GM12878 (cell line): ENCODE results near the gene SNAP29. TPM values are rescaled to one million over a fixed set of nuclear protein-coding genes. Genes with fewer than 3 reads are reported as not detected.

Source experiments
- ATAC-seq: fragments of 200-7000 bp; cut with Tn5 transposase; 3 replicates; pipeline ENCODE4 v1.9.1; 2020; ENCODE audit warnings: mild to moderate bottlenecking, moderate library complexity
- BruUV-seq: library from RNA; stranded (reverse); fragments of 400-500 nt; replicated peaks from 2 replicates; lab custom pipeline; 2021; lab: Mats Ljungman, UMichigan
- CTCF ChIA-PET: fragments of 300-600 bp; sonication (Branson Sonifier 250); formaldehyde crosslinking; extraction: SDS; loops from one replicate; lab custom pipeline; 2021; ENCODE audit warnings: inconsistent platforms; lab: Yijun Ruan, JAX
- POLR2A ChIA-PET: fragments of 350-600 bp; formaldehyde crosslinking; extraction: SDS; loops from one replicate; lab custom pipeline; 2021; ENCODE audit warnings: inconsistent platforms; lab: Charles Lee
- RAD21 ChIA-PET: fragments of 300-600 bp; sonication (Branson Sonifier 250); formaldehyde crosslinking; loops from one replicate; lab custom pipeline; 2023; ENCODE audit warnings: antibody characterized with exemption; ENCODE audit not compliant: unreplicated experiment; lab: Charles Lee
- SMC1A ChIA-PET: fragments of 300-600 bp; sonication (Branson Sonifier 250); formaldehyde crosslinking; loops from one replicate; lab custom pipeline; 2023; ENCODE audit not compliant: unreplicated experiment, uncharacterized antibody; lab: Charles Lee
- DNase-seq: peaks from one replicate; pipeline ENCODE4 v3.0.0-alpha.2; 2011; ENCODE audit warnings: low read depth, low spot score
- FAIRE-seq: peaks from 3 replicates; lab custom pipeline; 2011; peaks lifted over from hg19 to GRCh38; lab: Jason Lieb, UNC
- H2AFZ ChIP-seq: 2 replicates; pipeline ENCODE4 v1.6.0; 2011; ENCODE audit warnings: low read depth, low read length, control low read depth; ENCODE audit not compliant: control insufficient read depth
- H3K27ac ChIP-seq: 2 replicates; pipeline ENCODE4 v1.5.1; 2011; ENCODE audit warnings: control low read depth; ENCODE audit not compliant: control insufficient read depth, insufficient read depth
- H3K27me3 ChIP-seq, 2 experiments: replicated peaks in 1 of 2; 2 replicates each; pipeline versions ENCODE4 v1.6.0 to v1.6.1; 2011; ENCODE audit warnings: low read length in 1 of 2; ENCODE audit not compliant: control insufficient read depth in 2 of 2, insufficient read depth in 2 of 2
- H3K36me3 ChIP-seq, 2 experiments: 2 replicates each; pipeline ENCODE4 v1.5.1; 2011; ENCODE audit warnings: low read length in 1 of 2; ENCODE audit not compliant: control insufficient read depth in 2 of 2, insufficient read depth in 2 of 2
- H3K4me1 ChIP-seq: 2 replicates; pipeline ENCODE4 v1.6.1; 2011; ENCODE audit warnings: mild to moderate bottlenecking, low read length, moderate library complexity, mixed read lengths; ENCODE audit not compliant: control insufficient read depth, insufficient read depth
- H3K4me2 ChIP-seq: 2 replicates; pipeline ENCODE4 v1.6.0; 2011; ENCODE audit warnings: control low read depth; ENCODE audit not compliant: control insufficient read depth, insufficient read depth
- H3K4me3 ChIP-seq: fragments of 200-600 bp; sonication (generic); 2 replicates; pipeline ENCODE4 v1.5.1; 2016
- H3K79me2 ChIP-seq: 2 replicates; pipeline ENCODE4 v1.6.0; 2011; ENCODE audit warnings: low read length; ENCODE audit not compliant: control insufficient read depth, insufficient read depth
- H3K9ac ChIP-seq: 2 replicates; pipeline ENCODE4 v1.8.0; 2011; ENCODE audit warnings: low read length, control low read depth, mixed read lengths; ENCODE audit not compliant: control insufficient read depth, insufficient read depth
- H3K9me3 ChIP-seq: replicated peaks from 3 replicates; pipeline ENCODE4 v1.5.1; 2011; ENCODE audit warnings: mild to moderate bottlenecking, low read length; ENCODE audit not compliant: control insufficient read depth, insufficient read depth
- H4K20me1 ChIP-seq: 2 replicates; pipeline ENCODE4 v1.6.0; 2011; ENCODE audit not compliant: control insufficient read depth, insufficient read depth
- ATF2 ChIP-seq: IDR thresholded peaks from 2 replicates; pipeline ENCODE4 v1.6.1; 2012; ENCODE audit warnings: low read length, inconsistent platforms
- ATF3 ChIP-seq: IDR thresholded peaks from 2 replicates; pipeline ENCODE4 v1.6.1; 2011; ENCODE audit warnings: low read depth, mild to moderate bottlenecking, low read length, moderate library complexity, borderline replicate concordance; ENCODE audit errors: extremely low read depth
- BMI1 ChIP-seq: fragments of 450-650 bp; IDR thresholded peaks from 2 replicates; pipeline ENCODE4 v1.6.1; 2016; ENCODE audit warnings: mild to moderate bottlenecking, moderate library complexity, borderline replicate concordance
- CHD1 ChIP-seq: IDR thresholded peaks from 2 replicates; pipeline ENCODE4 v1.6.1; 2012; ENCODE audit warnings: low read depth, low read length, improper control_type of control experiment
- CHD4 ChIP-seq: fragments of 200-600 bp; sonication (generic); IDR thresholded peaks from 2 replicates; pipeline ENCODE4 v1.6.1; 2016; ENCODE audit warnings: mild to moderate bottlenecking
- CUX1 ChIP-seq: IDR thresholded peaks from 2 replicates; pipeline ENCODE4 v1.6.1; 2012; ENCODE audit warnings: improper control_type of control experiment, low read depth, low read length; ENCODE audit not compliant: insufficient replicate concordance
- MEF2B ChIP-seq: fragments of 450-650 bp; IDR thresholded peaks from 2 replicates; pipeline ENCODE4 v1.6.1; 2018; ENCODE audit warnings: mild to moderate bottlenecking, moderate library complexity; ENCODE audit not compliant: partially characterized antibody, poor library complexity, severe bottlenecking
- MXI1 ChIP-seq: fragments of 150-350 bp; IDR thresholded peaks from 2 replicates; pipeline ENCODE4 v1.6.1; 2011; ENCODE audit warnings: low read depth, mild to moderate bottlenecking, inconsistent platforms, low read length, improper control_type of control experiment
- NBN ChIP-seq: fragments of 450-650 bp; IDR thresholded peaks from 2 replicates; pipeline ENCODE4 v1.6.1; 2016
- NR2C2 ChIP-seq: IDR thresholded peaks from 2 replicates; pipeline ENCODE4 v1.6.1; 2011; ENCODE audit warnings: borderline replicate concordance, low read depth; ENCODE audit not compliant: control insufficient read depth, insufficient read length
- POLR2A ChIP-seq: IDR thresholded peaks from 2 replicates; pipeline ENCODE4 v1.6.1; 2011; ENCODE audit warnings: low read depth, mild to moderate bottlenecking, low read length
- RAD21 ChIP-seq: IDR thresholded peaks from 2 replicates; pipeline ENCODE4 v1.6.1; 2011; ENCODE audit warnings: mild to moderate bottlenecking, low read depth, low read length, moderate library complexity; ENCODE audit not compliant: insufficient read depth
- RAD51 ChIP-seq: fragments of 450-650 bp; IDR thresholded peaks from 2 replicates; pipeline ENCODE4 v1.6.1; 2016; ENCODE audit warnings: moderate library complexity, mild to moderate bottlenecking, inconsistent platforms
- SMC3 ChIP-seq: IDR thresholded peaks from 2 replicates; pipeline ENCODE4 v1.6.1; 2011; ENCODE audit warnings: low read length, improper control_type of control experiment, borderline replicate concordance
- TCF7 ChIP-seq: IDR thresholded peaks from 2 replicates; pipeline ENCODE4 v1.6.1; 2014; ENCODE audit warnings: antibody characterized with exemption, borderline replicate concordance
- YY1 ChIP-seq: IDR thresholded peaks from 2 replicates; pipeline ENCODE4 v1.6.1; 2011; ENCODE audit warnings: low read depth, mild to moderate bottlenecking, low read length
- ZNF207 ChIP-seq: fragments of 450-650 bp; IDR thresholded peaks from 2 replicates; pipeline ENCODE4 v1.6.1; 2014; ENCODE audit warnings: antibody characterized with exemption, mild to moderate bottlenecking, borderline replicate concordance
- ZNF384 ChIP-seq: IDR thresholded peaks from 2 replicates; pipeline ENCODE4 v1.6.1; 2012; ENCODE audit warnings: low read depth, mild to moderate bottlenecking, low read length, improper control_type of control experiment, borderline replicate concordance
- whole genome bisulfite sequencing: methylation state at CpG from one replicate; pipeline ENCODE4 v1.1.6; 2016; ENCODE audit warnings: low lambda C conversion rate; ENCODE audit not compliant: insufficient replicate concordance, insufficient coverage; ENCODE audit errors: missing lambda C conversion rate; 5-methylcytosine and 5-hydroxymethylcytosine counted together
- in situ Hi-C: fragments of 300-500 bp; cut with MboI; formaldehyde crosslinking; loops from 9 replicates; pipeline ENCODE4 v1.14.3; 2018; ENCODE audit warnings: mixed read lengths
- intact Hi-C: fragments of 100-400 bp; cut with micrococcal nuclease; formaldehyde crosslinking; loops from one replicate; pipeline ENCODE4 v1.14.2; 2022; ENCODE audit not compliant: unreplicated experiment
- polyA plus RNA-seq, 11 experiments: library from polyadenylated mRNA; depleted of rRNA in 4 of 11; unstranded in 6 of 11; stranded (reverse) in 5 of 11; fragments of >200 nt; fragmentation: Nextera tagmentation in 4 of 11; fragmentation: Illumina TruSeq in 1 of 11; extraction: Ambion mirVana in 4 of 11; extraction: Trizol in 1 of 11; gene quantifications; 1 replicate in 1 of 11; 2 replicates in 10 of 11; pipeline versions ENCODE4 v1.2.1 to v1.2.3, GENCODE V29; 2011 to 2016; ENCODE audit warnings: inconsistent platforms in 2 of 11, missing spikeins in 2 of 11, low read depth in 1 of 11
- total RNA-seq, 4 experiments: library from RNA; depleted of rRNA in 3 of 4; stranded (reverse); fragments of >200 nt in 3 of 4; fragmentation: Illumina TruSeq in 1 of 4; extraction: Trizol in 1 of 4; gene quantifications; 2 replicates each; pipeline versions ENCODE4 v1.2.1 to v1.2.3, GENCODE V29; 2013 to 2021

Gene SNAP29
- total and polyA plus RNA-seq, 10 of the 15 experiments (the other 5 are each of a cell fraction or from before 2014, with no cell fraction given): 4.7 to 45.7 (median 27.9) TPM

- no peak for TF ChIP-seq CUX1
- TF ChIP-seq ZNF207: no peak
- no peak for TF ChIP-seq SMC3
These were observed 40.3 kb upstream of the SNAP29 start (continued) for GRCh38 chr22:20818471-20818870.

- Histone ChIP-seq H3K79me2 (no peaks in the 10 kb centered on the region), H3K27me3 (no peaks in the 10 kb centered on the region)
- no peak for DNase-seq
- TF ChIP-seq BMI1: no peak
- no peak for TF ChIP-seq RAD51
- TF ChIP-seq MXI1: no peak
- TF ChIP-seq CHD1: no peak
- no peak for TF ChIP-seq ATF2
- no peak for TF ChIP-seq CHD4
- TF ChIP-seq NBN: no peak
- TF ChIP-seq TCF7: no peak
- no peak for TF ChIP-seq RAD21
- TF ChIP-seq MEF2B: no peak
- TF ChIP-seq ATF3: no peak
- TF ChIP-seq NR2C2: no peak
- no peak for TF ChIP-seq ZNF384
- no peak for TF ChIP-seq YY1
- TF ChIP-seq POLR2A: no peak
- TF ChIP-seq, all 136 proteins: peak for 0
- Histone ChIP-seq H4K20me1 (no peaks in the 10 kb centered on the region), H3K36me3 (peaks cover 10 to 11% of the 10 kb centered on the region in 2 experiments; a peak in 3 of 4 replicates), H3K4me2 (no peak overlapping the region), H3K4me1 (no peaks in the 10 kb centered on the region), H3K9me3 (no peaks in the 10 kb centered on the region), H3K4me3 (no peak overlapping the region), H3K9ac (no peak overlapping the region), H2AFZ (no peak overlapping the region), H3K27ac (no peak overlapping the region)
- SMC1A ChIA-PET: no interaction called here
- no TSS peak for BruUV-seq
- 96% methylated on average over 9 of the region's 9 CpGs for whole genome bisulfite sequencing
- ATAC-seq (no peak), FAIRE-seq (no peak)
- CTCF ChIA-PET: no interaction called here
- POLR2A ChIA-PET: no interaction called here
- RAD21 ChIA-PET: no interaction called here
- in situ Hi-C loops (no loop called here), intact Hi-C loops (no loop called here)
These were observed 39.3 kb upstream of the SNAP29 start for GRCh38 chr22:20819471-20819870.
